ENCODE data around the gene KCNQ1.

DNA sequence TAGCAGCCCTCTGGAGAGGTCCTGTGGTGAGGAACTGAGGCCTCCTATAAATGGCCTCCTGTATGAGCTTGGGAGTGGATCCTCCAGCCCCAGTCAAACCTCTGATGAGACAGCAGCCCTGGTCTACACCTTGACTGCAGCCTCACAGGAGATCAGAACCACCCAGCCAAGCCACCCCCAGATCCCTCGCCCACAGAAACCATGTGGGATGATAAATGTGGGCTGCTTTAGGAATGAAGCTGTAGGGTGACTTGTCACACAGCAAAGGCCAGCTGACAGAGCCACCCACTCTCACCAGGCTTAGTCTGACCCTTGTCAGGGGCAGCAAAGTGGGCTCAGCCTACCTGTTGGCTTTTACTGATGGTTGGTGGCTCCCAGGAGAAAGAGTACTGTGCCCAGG lies 261.5 kb downstream of the KCNQ1 start:
- TF ChIP-seq, protein P1, sequence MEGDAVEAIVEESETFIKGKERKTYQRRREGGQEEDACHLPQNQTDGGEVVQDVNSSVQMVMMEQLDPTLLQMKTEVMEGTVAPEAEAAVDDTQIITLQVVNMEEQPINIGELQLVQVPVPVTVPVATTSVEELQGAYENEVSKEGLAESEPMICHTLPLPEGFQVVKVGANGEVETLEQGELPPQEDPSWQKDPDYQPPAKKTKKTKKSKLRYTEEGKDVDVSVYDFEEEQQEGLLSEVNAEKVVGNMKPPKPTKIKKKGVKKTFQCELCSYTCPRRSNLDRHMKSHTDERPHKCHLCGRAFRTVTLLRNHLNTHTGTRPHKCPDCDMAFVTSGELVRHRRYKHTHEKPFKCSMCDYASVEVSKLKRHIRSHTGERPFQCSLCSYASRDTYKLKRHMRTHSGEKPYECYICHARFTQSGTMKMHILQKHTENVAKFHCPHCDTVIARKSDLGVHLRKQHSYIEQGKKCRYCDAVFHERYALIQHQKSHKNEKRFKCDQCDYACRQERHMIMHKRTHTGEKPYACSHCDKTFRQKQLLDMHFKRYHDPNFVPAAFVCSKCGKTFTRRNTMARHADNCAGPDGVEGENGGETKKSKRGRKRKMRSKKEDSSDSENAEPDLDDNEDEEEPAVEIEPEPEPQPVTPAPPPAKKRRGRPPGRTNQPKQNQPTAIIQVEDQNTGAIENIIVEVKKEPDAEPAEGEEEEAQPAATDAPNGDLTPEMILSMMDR (conservative IDR thresholded peaks at IDR 0.05): no peak
- TF ChIP-seq EZH2 (IDR thresholded peaks at IDR 0.05; ENCODE audit: low read depth): no peak
